ENCODE data around the gene ATP6V0C. TPM values are rescaled to one million over a fixed set of nuclear protein-coding genes. Genes with fewer than 3 reads are reported as not detected.
"Not testable (repeated sequence)": the region's sequence is repeated elsewhere in the genome, so short reads cannot be mapped to it uniquely, and the experiment has no call there.

Gene ATP6V0C
- total RNA-seq, 1 experiment from 2014 or later: 117 TPM

- DNase-seq (ENCODE audit: low spot score): peak; percentile 3
Observed at GRCh38 chr16:2541409-2541808, 27.7 kb downstream of the ATP6V0C start.

DNA sequence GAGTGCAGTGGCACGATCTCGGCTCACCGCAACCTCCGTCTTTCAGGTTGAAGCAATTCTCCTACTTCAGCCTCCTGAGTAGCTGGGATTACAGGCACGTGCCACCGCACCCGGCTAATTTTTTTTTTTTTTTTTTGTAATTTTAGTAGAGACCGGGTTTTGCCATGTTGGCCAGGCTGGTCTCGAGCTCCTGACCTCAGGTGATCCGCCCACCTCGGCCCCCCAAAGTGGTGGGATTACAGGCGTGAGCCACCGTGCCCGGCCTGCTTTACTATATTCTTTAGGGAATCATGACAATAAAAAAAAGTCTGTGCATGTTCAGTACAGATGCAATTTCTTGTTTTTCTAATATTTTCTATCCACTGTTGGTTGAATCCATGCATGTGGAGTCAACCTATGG is 30.0 kb downstream of the ATP6V0C start:
- not testable (repeated sequence) for DNase-seq (ENCODE audit: low spot score)

- not testable (repeated sequence) for DNase-seq (ENCODE audit: low spot score)
Observed at GRCh38 chr16:2550283-2550878, 36.6 kb downstream of the ATP6V0C start.

DNA sequence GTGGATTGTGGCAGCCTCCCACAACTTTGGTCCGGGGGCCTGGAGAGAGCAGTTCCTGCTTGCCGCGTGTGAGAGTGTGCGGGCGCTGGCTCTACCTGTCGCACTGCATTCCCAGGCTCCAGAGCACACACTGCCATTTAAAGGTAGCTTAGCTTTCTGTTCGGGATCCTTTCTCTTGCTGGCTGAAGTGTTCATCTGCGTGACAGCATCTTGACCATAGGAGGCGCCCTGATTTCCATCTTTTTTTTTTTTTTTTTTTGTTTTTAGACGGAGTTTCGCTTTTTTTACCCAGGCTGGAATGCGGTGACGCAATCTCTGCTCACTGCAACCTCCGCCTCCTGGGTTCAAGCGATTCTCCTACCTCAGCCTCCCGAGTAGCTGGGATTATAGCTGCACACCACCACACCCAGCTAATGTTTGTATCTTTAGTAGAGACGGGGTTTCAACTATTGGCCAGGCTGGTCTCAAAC is 37.7 kb downstream of the ATP6V0C start:
- DNase-seq (ENCODE audit: low spot score): peak; percentile 23

- DNase-seq (ENCODE audit: low spot score): not testable (repeated sequence)
Observed at GRCh38 chr16:2554709-2555425, 41.1 kb downstream of the ATP6V0C start.

DNA sequence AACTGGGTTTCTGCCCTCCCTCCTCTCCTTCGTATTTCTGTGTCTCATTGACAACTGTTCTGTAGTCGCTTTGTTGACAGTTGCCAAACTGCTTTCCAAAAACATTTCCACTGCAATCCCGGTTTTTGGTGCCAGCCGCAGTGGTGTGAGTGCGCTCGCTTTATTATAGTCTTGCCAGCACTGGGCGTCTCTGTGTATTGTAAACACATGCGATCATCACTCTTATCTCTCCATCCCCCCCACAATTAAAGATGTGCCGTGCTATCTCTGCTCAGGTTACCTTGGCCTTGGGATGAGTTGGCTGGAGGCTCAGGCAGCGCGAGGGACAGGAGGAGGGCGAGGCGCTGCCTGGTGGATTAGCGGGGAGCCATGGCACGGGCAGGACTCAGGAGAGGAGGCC is 43.4 kb downstream of the ATP6V0C start:
- not testable (repeated sequence) for DNase-seq (ENCODE audit: low spot score)

- DNase-seq (ENCODE audit: low spot score): not testable (repeated sequence)
Observed at GRCh38 chr16:2560131-2560797, 46.5 kb downstream of the ATP6V0C start.

- not testable (repeated sequence) for DNase-seq (ENCODE audit: low spot score)
Observed at GRCh38 chr16:2560798-2561133, 47.0 kb downstream of the ATP6V0C start.

DNA sequence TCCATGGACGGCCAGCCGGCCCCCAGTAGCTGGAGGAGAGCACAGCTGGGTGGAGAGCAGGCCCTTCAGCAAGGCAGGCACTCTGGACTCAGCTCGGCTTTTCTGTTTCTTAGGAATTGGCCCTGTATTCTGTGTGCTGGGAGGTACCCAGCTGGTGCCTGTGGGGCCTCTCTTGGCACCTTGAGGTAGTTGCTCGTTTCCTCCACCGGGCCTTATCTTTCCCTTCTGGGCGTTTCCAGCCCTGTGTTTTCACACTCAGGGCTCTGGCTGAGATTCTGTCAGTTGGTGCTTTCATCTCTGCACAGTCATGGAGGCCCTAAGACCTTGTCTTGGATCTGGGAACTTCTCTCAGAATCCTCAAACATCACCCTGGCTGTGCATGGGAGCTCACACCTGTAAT is 53.8 kb downstream of the ATP6V0C start:
- DNase-seq (ENCODE audit: low spot score): not testable (repeated sequence)

GRCh38 chr16:2568573-2568972 is 54.8 kb downstream of the ATP6V0C start:
- not testable (repeated sequence) for DNase-seq (ENCODE audit: low spot score)

Small RNA genes lying within 50 kb of the gene (small RNA-seq; reads per million reads assigned to genes)
- not detected for gene AC093525.1
- gene MIR3178: not detected
- not detected for gene MIR6768

Other genes with a start within 250 kb of the ATP6V0C start
- gene RNPS1, start 245.8 kb upstream of the ATP6V0C start, total RNA-seq (2014; rRNA removed; shearing (Covaris generic)): 213 and 226 TPM in 2 replicates
- gene ABCA3, start 173.2 kb upstream of the ATP6V0C start, total RNA-seq (2014; rRNA removed; shearing (Covaris generic)): under 0.01 and 2.5 TPM in 2 replicates
- gene CCNF, start 84.5 kb upstream of the ATP6V0C start, total RNA-seq (2014; rRNA removed; shearing (Covaris generic)): 64.9 and 68.1 TPM in 2 replicates
- gene TEDC2, start 53.8 kb upstream of the ATP6V0C start, total RNA-seq (2014; rRNA removed; shearing (Covaris generic)): 53.8 and 58.0 TPM in 2 replicates
- gene NTN3, start 42.7 kb upstream of the ATP6V0C start, total RNA-seq (2014; rRNA removed; shearing (Covaris generic)): not detected in 2 replicates
- gene TBC1D24, start 38.8 kb upstream of the ATP6V0C start, total RNA-seq (2014; rRNA removed; shearing (Covaris generic)): 16.5 and 16.6 TPM in 2 replicates
- 112 and 114 TPM in 2 replicates for gene AMDHD2, start 6.4 kb downstream of the ATP6V0C start, total RNA-seq (2014; rRNA removed; shearing (Covaris generic))
- 0.84 TPM in 1 of 2 replicates, not detected in the other for gene CEMP1, start 17.5 kb downstream of the ATP6V0C start, total RNA-seq (2014; rRNA removed; shearing (Covaris generic))
- 21.2 and 23.7 TPM in 2 replicates for gene PDPK1, start 24.1 kb downstream of the ATP6V0C start, total RNA-seq (2014; rRNA removed; shearing (Covaris generic))
- gene KCTD5, start 168.6 kb downstream of the ATP6V0C start, total RNA-seq (2014; rRNA removed; shearing (Covaris generic)): 73.1 and 104 TPM in 2 replicates
- gene PRSS27, start 206.3 kb downstream of the ATP6V0C start, total RNA-seq (2014; rRNA removed; shearing (Covaris generic)): 0.23 and 2.6 TPM in 2 replicates
- gene SRRM2, start 238.7 kb downstream of the ATP6V0C start, total RNA-seq (2014; rRNA removed; shearing (Covaris generic)): 132 and 138 TPM in 2 replicates